ENCODE data around the gene LONP2. TPM values are rescaled to one million over a fixed set of nuclear protein-coding genes. Genes with fewer than 3 reads are reported as not detected.

Gene LONP2
- total RNA-seq, 2 donors from 2014 or later, result 55.1 to 67.0 TPM

DNA sequence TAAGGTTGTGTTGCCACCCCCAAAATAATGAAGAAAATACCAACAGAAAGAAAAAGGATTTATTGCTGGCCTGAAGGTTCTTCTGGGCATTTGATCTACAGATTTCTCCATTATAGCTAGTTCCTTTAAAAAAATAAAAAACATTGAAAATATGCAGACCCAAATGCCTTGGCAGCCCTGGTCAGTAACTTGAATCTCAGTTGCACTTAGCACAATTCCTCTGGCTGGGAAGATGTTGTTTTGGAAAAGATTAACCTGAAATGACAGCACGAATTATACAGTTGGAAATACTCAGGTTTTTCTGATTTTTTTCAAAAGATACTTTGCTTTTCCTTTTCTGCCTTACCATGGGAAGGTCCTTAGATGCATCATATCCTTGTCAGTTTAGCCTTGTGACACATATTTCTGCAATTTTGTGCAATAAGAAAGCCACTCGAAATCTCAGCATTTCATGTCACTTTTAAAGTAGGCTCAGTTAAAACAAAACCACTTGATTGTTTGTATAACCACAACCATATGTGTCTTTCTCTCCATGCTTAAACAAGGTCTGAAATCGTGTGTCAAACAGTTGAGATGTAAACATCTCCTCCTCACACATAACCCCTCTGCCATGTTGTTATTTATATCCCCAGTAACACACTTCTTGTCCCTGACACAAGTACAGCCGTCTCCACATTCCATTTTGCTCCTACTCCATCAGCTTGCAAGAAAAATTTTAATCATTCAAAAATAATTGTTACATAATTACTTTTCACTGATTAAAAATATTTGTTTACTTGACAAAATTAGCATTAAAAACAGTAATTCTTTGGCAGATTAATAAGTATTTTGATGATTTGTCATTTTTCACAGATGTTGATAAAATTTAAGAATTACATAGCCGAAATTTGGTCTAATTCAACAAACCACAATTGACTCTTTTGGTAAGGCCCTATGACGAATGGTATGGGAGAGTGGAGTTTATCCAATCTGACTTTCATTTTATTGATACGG, 80.0 kb downstream of the LONP2 start:
- ATAC-seq (ENCODE audit: insufficient number of reproducible peaks, low FRiP score, low read depth), result no peak
- Histone ChIP-seq H3K27ac (no peak overlapping the region), H3K27me3 (replicated peaks; ENCODE audit: insufficient read depth) (no peaks in the 10 kb centered on the region), H3K9me3 (no peaks in the 10 kb centered on the region), H3K4me1 (ENCODE audit: control insufficient read depth in 1 of 2, low read depth in 2 of 2) (peaks cover 2 to 13% of the 10 kb centered on the region in 2 donors), H3K4me3 (no peak overlapping the region), H3K36me3 (no peaks in the 10 kb centered on the region)
- no peak for DNase-seq (ENCODE audit: low spot score)
- TF ChIP-seq, protein P1, sequence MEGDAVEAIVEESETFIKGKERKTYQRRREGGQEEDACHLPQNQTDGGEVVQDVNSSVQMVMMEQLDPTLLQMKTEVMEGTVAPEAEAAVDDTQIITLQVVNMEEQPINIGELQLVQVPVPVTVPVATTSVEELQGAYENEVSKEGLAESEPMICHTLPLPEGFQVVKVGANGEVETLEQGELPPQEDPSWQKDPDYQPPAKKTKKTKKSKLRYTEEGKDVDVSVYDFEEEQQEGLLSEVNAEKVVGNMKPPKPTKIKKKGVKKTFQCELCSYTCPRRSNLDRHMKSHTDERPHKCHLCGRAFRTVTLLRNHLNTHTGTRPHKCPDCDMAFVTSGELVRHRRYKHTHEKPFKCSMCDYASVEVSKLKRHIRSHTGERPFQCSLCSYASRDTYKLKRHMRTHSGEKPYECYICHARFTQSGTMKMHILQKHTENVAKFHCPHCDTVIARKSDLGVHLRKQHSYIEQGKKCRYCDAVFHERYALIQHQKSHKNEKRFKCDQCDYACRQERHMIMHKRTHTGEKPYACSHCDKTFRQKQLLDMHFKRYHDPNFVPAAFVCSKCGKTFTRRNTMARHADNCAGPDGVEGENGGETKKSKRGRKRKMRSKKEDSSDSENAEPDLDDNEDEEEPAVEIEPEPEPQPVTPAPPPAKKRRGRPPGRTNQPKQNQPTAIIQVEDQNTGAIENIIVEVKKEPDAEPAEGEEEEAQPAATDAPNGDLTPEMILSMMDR (IDR thresholded peaks at IDR 0.05), result no peak

DNA sequence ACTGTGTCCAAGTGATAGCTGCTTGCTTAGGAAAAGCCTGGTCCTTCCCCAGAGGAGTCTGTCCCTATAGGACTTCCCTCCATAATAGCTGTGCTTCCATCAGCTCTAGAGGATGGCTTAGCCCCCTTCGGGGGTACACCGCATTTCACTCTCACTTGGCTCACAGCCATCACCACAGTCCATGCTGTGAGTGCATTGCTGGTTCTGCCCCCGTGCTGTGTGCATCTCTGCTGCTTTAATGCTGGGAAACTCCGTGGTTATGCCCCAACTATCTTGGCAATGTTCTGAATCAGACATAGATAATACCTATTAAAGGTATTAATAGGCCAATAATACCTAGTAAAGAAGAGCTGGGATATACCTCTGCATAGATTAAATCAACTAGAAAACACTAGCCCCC, 82.8 kb downstream of the LONP2 start:
- TF ChIP-seq, protein P1 (IDR thresholded peaks at IDR 0.05), result no peak
- no peaks in the 10 kb centered on the region for H3K9me3 ChIP-seq
- ATAC-seq (ENCODE audit: insufficient number of reproducible peaks, low FRiP score, low read depth) (no peak), DNase-seq (ENCODE audit: low spot score) (no peak)
- no peaks in the 10 kb centered on the region for H3K27me3 ChIP-seq (replicated peaks; ENCODE audit: insufficient read depth)
- no peak overlapping the region for H3K27ac ChIP-seq
- H3K4me1 ChIP-seq (ENCODE audit: control insufficient read depth in 1 of 2, low read depth in 2 of 2), result peaks cover 0 to 11% of the 10 kb centered on the region in 2 donors
- H3K4me3 ChIP-seq, result no peak overlapping the region
- no peaks in the 10 kb centered on the region for H3K36me3 ChIP-seq

DNA sequence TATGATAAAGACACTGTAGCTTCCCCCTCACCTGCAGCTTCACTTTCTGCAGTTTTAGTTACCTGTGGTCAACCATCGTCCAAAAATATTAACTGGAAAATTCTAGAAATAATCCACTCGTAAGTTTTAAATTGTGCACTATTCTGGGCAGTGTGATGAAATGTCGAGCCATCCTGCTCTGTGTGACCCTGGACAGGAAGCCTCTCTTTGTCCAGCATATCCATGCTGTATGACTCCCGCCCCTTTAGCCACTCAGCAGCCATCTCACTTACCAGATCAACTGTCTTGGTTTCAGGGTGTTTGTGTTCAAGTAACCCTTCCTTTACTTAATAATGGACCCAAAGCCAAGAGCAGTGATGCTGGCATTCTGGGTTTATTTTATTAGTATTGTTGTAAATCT, 85.0 kb downstream of the LONP2 start:
- H3K4me3 ChIP-seq, result no peak overlapping the region
- ATAC-seq (ENCODE audit: insufficient number of reproducible peaks, low FRiP score, low read depth), result no peak

DNA sequence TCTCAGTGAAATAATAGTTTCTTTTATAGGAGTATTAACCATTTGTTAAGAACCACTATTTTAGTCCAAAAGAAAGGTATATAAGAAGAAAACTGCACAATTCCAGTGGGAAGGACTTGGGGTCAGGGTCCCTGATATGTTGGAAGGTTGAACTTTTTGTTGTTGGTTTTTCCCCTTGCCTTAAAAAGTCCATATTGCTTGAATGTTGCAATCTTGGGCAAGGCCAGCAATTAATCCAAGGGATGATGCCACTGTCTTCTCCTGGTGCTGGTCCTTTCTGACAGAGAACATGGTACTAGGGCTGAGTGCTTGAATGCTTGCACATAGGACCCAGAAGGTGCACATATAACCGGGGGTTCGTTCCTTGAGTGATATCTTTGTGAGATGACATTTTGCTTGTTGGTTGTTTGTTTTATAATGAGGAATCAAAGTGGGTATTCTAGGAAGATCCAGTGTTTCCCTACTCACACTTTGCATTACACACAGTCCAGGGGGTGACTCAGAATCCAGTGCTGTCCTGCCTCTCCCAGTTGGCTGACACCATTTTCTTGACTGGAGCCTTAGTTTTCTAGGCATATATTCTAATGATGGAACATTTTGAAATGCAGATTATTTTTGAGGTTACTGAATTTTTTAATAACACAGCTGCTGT, 86.2 kb downstream of the LONP2 start:
- Histone ChIP-seq H3K9me3 (no peaks in the 10 kb centered on the region), H3K4me1 (ENCODE audit: control insufficient read depth in 1 of 2, low read depth in 2 of 2) (no peaks in the 10 kb centered on the region), H3K27me3 (replicated peaks; ENCODE audit: insufficient read depth) (no peaks in the 10 kb centered on the region), H3K4me3 (no peak overlapping the region), H3K36me3 (peaks cover 6% of the 10 kb centered on the region), H3K27ac (no peak overlapping the region)
- ATAC-seq (ENCODE audit: insufficient number of reproducible peaks, low FRiP score, low read depth) (no peak), DNase-seq (ENCODE audit: low spot score) (no peak)
- TF ChIP-seq, protein P1 (IDR thresholded peaks at IDR 0.05), result no peak

More for the DNA sequence above, 85.0 kb downstream of the LONP2 start:
- Histone ChIP-seq H3K27ac (no peak overlapping the region), H3K36me3 (peaks cover 1% of the 10 kb centered on the region), H3K4me1 (ENCODE audit: control insufficient read depth in 1 of 2, low read depth in 2 of 2) (peaks cover 0 to 2% of the 10 kb centered on the region in 2 donors), H3K27me3 (replicated peaks; ENCODE audit: insufficient read depth) (no peaks in the 10 kb centered on the region), H3K9me3 (no peaks in the 10 kb centered on the region)
- DNase-seq (ENCODE audit: low spot score), result no peak
- TF ChIP-seq, protein P1 (IDR thresholded peaks at IDR 0.05), result no peak

DNA sequence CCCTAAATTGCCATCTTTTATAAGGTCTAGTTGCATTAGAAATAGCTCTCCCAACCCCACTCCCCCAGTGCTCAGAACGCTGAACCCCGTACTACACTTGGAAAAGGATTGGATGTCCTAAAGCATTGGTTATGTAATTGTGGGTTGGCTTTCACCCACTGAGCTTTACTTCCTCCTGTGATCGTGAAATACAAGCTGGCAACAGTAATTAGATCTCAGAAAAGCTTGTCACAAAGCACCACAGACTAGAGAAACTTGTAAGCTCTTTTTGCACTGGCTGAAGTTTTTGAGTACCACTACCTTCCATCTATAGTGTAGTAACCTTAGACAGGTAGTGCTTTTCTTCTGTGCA, 86.7 kb downstream of the LONP2 start:
- Histone ChIP-seq H3K36me3 (peaks cover 10% of the 10 kb centered on the region), H3K27ac (no peak overlapping the region), H3K27me3 (replicated peaks; ENCODE audit: insufficient read depth) (no peaks in the 10 kb centered on the region), H3K9me3 (no peaks in the 10 kb centered on the region), H3K4me3 (no peak overlapping the region), H3K4me1 (ENCODE audit: control insufficient read depth in 1 of 2, low read depth in 2 of 2) (peaks cover 0 to under 1% of the 10 kb centered on the region in 2 donors)
- ATAC-seq (ENCODE audit: insufficient number of reproducible peaks, low FRiP score, low read depth), result no peak
- TF ChIP-seq, protein P1 (IDR thresholded peaks at IDR 0.05), result no peak
- DNase-seq (ENCODE audit: low spot score), result no peak

Data from thoracic aorta (tissue), 2 donors.